Esophagus squamous epithelium (tissue), 5 donors: ENCODE results near the gene ITPR2. TPM values are rescaled to one million over a fixed set of nuclear protein-coding genes. Genes with fewer than 3 reads are reported as not detected.

Source experiments
- DNase-seq: peaks from one replicate; lab custom pipeline; 2025; lab: John Stamatoyannopoulos, UW
- H3K27ac ChIP-seq, 4 donors: fragments of 200-600 bp; sonication (generic); one replicate each; pipeline ENCODE4 v1.5.1; 2016 to 2019; ENCODE audit warnings: mild to moderate bottlenecking in 1 of 4
- H3K27me3 ChIP-seq, 4 donors: fragments of 200-600 bp; sonication (generic); 1 replicate in 3 of 4; 2 replicates in 1 of 4; pipeline versions ENCODE4 v1.5.1 to v1.6.0; 2017 to 2021; ENCODE audit warnings: antibody characterized with exemption in 1 of 4
- H3K36me3 ChIP-seq, 3 donors: fragments of 200-600 bp; sonication (generic); one replicate each; pipeline ENCODE4 v1.5.1; 2016 to 2019
- H3K4me1 ChIP-seq, 3 donors: fragments of 200-600 bp; sonication (generic); one replicate each; pipeline ENCODE4 v1.5.1; 2017 to 2019
- H3K4me3 ChIP-seq, 4 donors: fragments of 200-600 bp; sonication (generic); 1 replicate in 3 of 4; 2 replicates in 1 of 4; pipeline ENCODE4 v1.5.1; 2016 to 2019; ENCODE audit warnings: mild to moderate bottlenecking in 2 of 4, moderate library complexity in 1 of 4
- H3K9me3 ChIP-seq, 3 donors: fragments of 200-600 bp; sonication (generic); one replicate each; pipeline ENCODE4 v1.5.1; 2016 to 2019
- CTCF ChIP-seq, 6 experiments: fragments of 450-650 bp in 4 of 6; fragments of 200-600 bp in 2 of 6; sonication (generic) in 2 of 6; IDR thresholded peaks; one replicate each; pipeline ENCODE4 v1.5.1; 2016 to 2019; ENCODE audit warnings: antibody characterized with exemption in 6 of 6, mild to moderate bottlenecking in 4 of 6, moderate library complexity in 4 of 6
- POLR2A ChIP-seq, 4 donors: fragments of 450-650 bp; IDR thresholded peaks; one replicate each; pipeline ENCODE4 v1.6.1; 2017; ENCODE audit warnings: antibody characterized with exemption in 4 of 4, mild to moderate bottlenecking in 4 of 4, moderate library complexity in 3 of 4
- WGBS, 2 donors: methylation state at CpG; one replicate each; pipeline ENCODE4 v1.1.5; 2018; 5-methylcytosine and 5-hydroxymethylcytosine counted together
- intact Hi-C: fragments of 100-400 bp; cut with DNase I; formaldehyde crosslinking; loops from one replicate; pipeline ENCODE4 v1.15.0; 2022
- total RNA-seq, 4 donors: library from RNA; depleted of rRNA; stranded (reverse); fragments of >200 nt; gene quantifications; one replicate each; pipeline ENCODE4 v1.1.0, GENCODE V29; 2016
- donor health status: DM: yes; HTN: yes; CAD: no.

ITPR2 gene
- total RNA-seq, 4 donors from 2014 or later = 30.7 to 49.3 (median 37.6) TPM

GRCh38 chr12:26768611-26769603 lies 64.1 kb downstream of the ITPR2 start:
- DNase-seq = no peak
- Histone ChIP-seq H3K36me3 (no peaks in the 10 kb centered on the region), H3K9me3 (no peaks in the 10 kb centered on the region), H3K27ac (no peak overlapping the region), H3K4me3 (no peak overlapping the region), H3K4me1 (no peaks in the 10 kb centered on the region), H3K27me3 (no peaks in the 10 kb centered on the region)
- intact Hi-C loops = no loop called here
- TF ChIP-seq POLR2A (IDR thresholded peaks at IDR 0.05) (no peak), CTCF (IDR thresholded peaks at IDR 0.05) (no peak)
- 73% methylated on average over 1 of the region's 1 CpG for WGBS, 2 donors

DNA sequence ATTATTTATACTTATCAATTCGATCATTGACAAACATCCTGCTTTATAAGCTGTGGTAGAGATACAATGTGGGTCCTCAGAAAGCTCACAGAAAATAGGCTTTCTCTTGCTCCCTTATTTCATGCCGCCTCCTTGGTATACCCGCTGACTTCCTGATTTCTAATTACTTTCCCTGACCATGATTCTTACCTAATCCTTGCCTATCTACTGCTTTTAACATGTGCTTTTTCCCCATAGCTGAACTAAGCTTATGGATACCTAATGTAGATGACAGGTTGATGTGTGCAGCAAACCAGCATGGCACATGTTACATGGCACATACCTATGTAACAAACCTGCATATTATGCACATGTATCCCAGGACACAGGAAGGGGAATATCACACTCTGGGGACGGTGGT lies 65.1 kb downstream of the ITPR2 start:
- no peak overlapping the region for H3K4me3 ChIP-seq
- WGBS, 2 donors = 88 to 93% methylated on average over 3 of the region's 4 CpGs
- no peak overlapping the region for H3K27ac ChIP-seq
- H3K27me3 ChIP-seq = no peaks in the 10 kb centered on the region
- no peak for TF ChIP-seq POLR2A (IDR thresholded peaks at IDR 0.05)
- TF ChIP-seq CTCF (IDR thresholded peaks at IDR 0.05) = no peak
- no peaks in the 10 kb centered on the region for H3K4me1 ChIP-seq
- no peak for DNase-seq
- H3K9me3 ChIP-seq = no peaks in the 10 kb centered on the region
- H3K36me3 ChIP-seq = no peaks in the 10 kb centered on the region
- intact Hi-C loops = no loop called here

DNA sequence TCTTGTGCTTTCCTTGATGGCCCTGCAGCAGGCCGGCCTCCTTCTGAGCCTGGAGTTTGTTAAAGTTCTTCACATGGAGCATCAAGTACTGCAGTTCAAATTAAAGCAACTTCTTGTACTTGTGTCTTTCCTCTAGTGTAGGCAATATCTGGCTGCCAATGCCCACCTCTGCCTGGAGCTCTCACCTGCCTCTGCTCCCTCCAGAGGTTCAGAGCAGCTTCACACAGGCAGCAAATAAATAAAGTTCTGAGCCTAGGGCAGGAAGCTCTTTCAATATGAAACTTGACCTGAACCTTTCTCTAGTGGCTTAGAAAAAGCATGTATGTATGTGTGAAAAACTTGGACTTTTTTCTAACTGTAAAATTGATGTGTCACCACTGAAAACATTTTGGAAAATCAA lies 65.9 kb downstream of the ITPR2 start:
- Histone ChIP-seq H3K4me3 (no peak overlapping the region), H3K27ac (no peak overlapping the region), H3K4me1 (no peaks in the 10 kb centered on the region), H3K9me3 (peaks cover 0 to 7% (median 4%) of the 10 kb centered on the region in 3 donors), H3K27me3 (no peaks in the 10 kb centered on the region), H3K36me3 (no peaks in the 10 kb centered on the region)
- WGBS, 2 donors = 94 to 100% methylated on average over 1 of the region's 1 CpG
- no peak for DNase-seq
- intact Hi-C loops = no loop called here
- TF ChIP-seq POLR2A (IDR thresholded peaks at IDR 0.05) = no peak
- TF ChIP-seq CTCF (IDR thresholded peaks at IDR 0.05) = no peak

DNA sequence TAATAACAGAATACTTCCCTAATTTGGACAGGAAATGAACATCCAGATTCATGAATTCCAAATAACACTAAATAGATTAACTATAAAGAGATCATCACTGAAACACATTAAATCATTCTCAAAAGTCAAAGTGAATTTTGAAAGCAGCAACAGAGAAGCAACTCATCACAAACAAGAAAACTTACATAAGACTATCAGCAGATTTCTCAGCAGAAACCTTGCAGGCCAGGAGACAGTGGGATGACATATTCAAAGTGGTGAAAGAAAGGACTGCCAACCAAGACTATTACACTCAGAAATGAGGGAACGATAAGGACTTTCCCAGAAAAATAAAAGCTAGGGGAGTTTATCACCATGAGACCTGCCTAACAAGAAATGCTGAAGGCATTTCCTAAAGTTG lies 70.8 kb downstream of the ITPR2 start:
- no peaks in the 10 kb centered on the region for H3K4me1 ChIP-seq
- no peak for DNase-seq
- H3K27me3 ChIP-seq = no peaks in the 10 kb centered on the region
- no peak overlapping the region for H3K27ac ChIP-seq
- TF ChIP-seq CTCF (IDR thresholded peaks at IDR 0.05) (no peak), POLR2A (IDR thresholded peaks at IDR 0.05) (no peak)
- H3K9me3 ChIP-seq = peaks cover 0 to 17% (median 17%) of the 10 kb centered on the region in 3 donors
- intact Hi-C loops = no loop called here
- no peaks in the 10 kb centered on the region for H3K36me3 ChIP-seq
- no peak overlapping the region for H3K4me3 ChIP-seq
- 92 to 96% methylated on average over 1 of the region's 1 CpG for WGBS, 2 donors

GRCh38 chr12:26761775-26762174 lies 71.2 kb downstream of the ITPR2 start:
- WGBS, 2 donors = 94 to 98% methylated on average over 3 of the region's 3 CpGs
- no peak for DNase-seq
- H3K4me3 ChIP-seq = no peak overlapping the region
- H3K4me1 ChIP-seq = no peaks in the 10 kb centered on the region
- no peaks in the 10 kb centered on the region for H3K36me3 ChIP-seq
- no peak overlapping the region for H3K27ac ChIP-seq
- H3K27me3 ChIP-seq = no peaks in the 10 kb centered on the region
- peaks cover 0 to 17% (median 17%) of the 10 kb centered on the region in 3 donors for H3K9me3 ChIP-seq
- no peak for TF ChIP-seq POLR2A (IDR thresholded peaks at IDR 0.05)
- TF ChIP-seq CTCF (IDR thresholded peaks at IDR 0.05) = no peak
- intact Hi-C loops = no loop called here
